NCI-H2029 treated with DMSO at 0.1 percent for 48 hours (cell line): Measurements from ENCODE around the gene ETV3.

ENCODE experiments used
- DNase-seq: peaks from one replicate; lab custom pipeline; 2025; lab: John Stamatoyannopoulos, UW

ETV3 gene

GRCh38 chr1:157137408-157138219, 581 bp downstream of the ETV3 start:
- DNase-seq: no peak

GRCh38 chr1:157137046-157137407, 1.2 kb downstream of the ETV3 start:
- DNase-seq: no peak

GRCh38 chr1:157136133-157136532, 2.1 kb downstream of the ETV3 start:
- no peak for DNase-seq

GRCh38 chr1:157135646-157136045, 2.5 kb downstream of the ETV3 start:
- DNase-seq: peak; percentile 81

- DNase-seq: no peak
These were observed 3.1 kb downstream of the ETV3 start for GRCh38 chr1:157135070-157135469.

- no peak for DNase-seq
These were observed 3.8 kb downstream of the ETV3 start for GRCh38 chr1:157134442-157134841.

GRCh38 chr1:157133426-157133825, 4.8 kb downstream of the ETV3 start:
- no peak for DNase-seq

GRCh38 chr1:157132616-157133167, 5.5 kb downstream of the ETV3 start:
- DNase-seq: no peak

- no peak for DNase-seq
These were observed 6.1 kb downstream of the ETV3 start for GRCh38 chr1:157132111-157132510.

- DNase-seq: no peak
These were observed 6.9 kb downstream of the ETV3 start for GRCh38 chr1:157131281-157131680.

GRCh38 chr1:157124855-157125254, 13.3 kb downstream of the ETV3 start:
- DNase-seq: no peak

- no peak for DNase-seq
These were observed 18.7 kb downstream of the ETV3 start for GRCh38 chr1:157119448-157119847.

- no peak for DNase-seq
These were observed 19.2 kb downstream of the ETV3 start for GRCh38 chr1:157119008-157119407.

GRCh38 chr1:157117527-157118057, 20.6 kb downstream of the ETV3 start:
- no peak for DNase-seq

- no peak for DNase-seq
These were observed 21.5 kb downstream of the ETV3 start for GRCh38 chr1:157116737-157117103.

GRCh38 chr1:157115851-157116736, 22.1 kb downstream of the ETV3 start:
- DNase-seq: no peak

- DNase-seq: no peak
These were observed 22.8 kb downstream of the ETV3 start for GRCh38 chr1:157115429-157115838.

GRCh38 chr1:157114183-157115121, 23.7 kb downstream of the ETV3 start:
- DNase-seq: no peak

- DNase-seq: no peak
These were observed 24.6 kb downstream of the ETV3 start for GRCh38 chr1:157113631-157114030.

- DNase-seq: no peak
These were observed 25.1 kb downstream of the ETV3 start for GRCh38 chr1:157113106-157113505.

GRCh38 chr1:157112186-157112867, 25.9 kb downstream of the ETV3 start:
- DNase-seq: no peak
